Measurements from ENCODE around the gene ADPRHL1. TPM values are rescaled to one million over a fixed set of nuclear protein-coding genes. Genes with fewer than 3 reads are reported as not detected.
"Not testable (repeated sequence)": the region's sequence is repeated elsewhere in the genome, so short reads cannot be mapped to it uniquely, and the experiment has no call there.

Gene ADPRHL1
- total RNA-seq, 1 donor from 2014 or later: 0.22 TPM

GRCh38 chr13:113393226-113393562 lies 60.1 kb downstream of the ADPRHL1 start:
- no peaks in the 10 kb centered on the region for H3K36me3 Mint-ChIP-seq
- H3K27ac Mint-ChIP-seq: peak overlapping the region; percentile 87
- peaks cover 12% of the 10 kb centered on the region for H3K27me3 Mint-ChIP-seq (ENCODE audit: insufficient read depth, low read depth)
- DNase-seq (ENCODE audit: low spot score): no peak
- H3K4me3 Mint-ChIP-seq: peak overlapping the region; percentile 90
- TF ChIP-seq EZH2phosphoT487 (IDR thresholded peaks at IDR 0.05): no peak
- TF ChIP-seq EZH2 (IDR thresholded peaks at IDR 0.05): no peak
- TF ChIP-seq CTCF (IDR thresholded peaks at IDR 0.05): no peak
- Histone ChIP-seq H3K27me3 (no peaks in the 10 kb centered on the region), H3K36me3 (no peaks in the 10 kb centered on the region), H2AFZ (replicated peaks) (peak overlapping the region; percentile 69), H4K20me1 (ENCODE audit: low read depth) (no peaks in the 10 kb centered on the region), H3K4me2 (peak overlapping the region; percentile 83), H3K9ac (no peak overlapping the region), H3F3A (ENCODE audit: low read depth) (peaks cover 13% of the 10 kb centered on the region), H3K4me1 (peaks cover 5% of the 10 kb centered on the region), H3K4me3 (peak overlapping the region; percentile 53), H3K79me2 (ENCODE audit: low read depth) (peaks cover 3% of the 10 kb centered on the region), H3K9me3 (ENCODE audit: low read depth) (peaks cover 10% of the 10 kb centered on the region), H3K27ac (no peak overlapping the region)
- H3K4me1 Mint-ChIP-seq: peaks cover 11% of the 10 kb centered on the region
- H3K9me3 Mint-ChIP-seq: peaks cover 15% of the 10 kb centered on the region

GRCh38 chr13:113390874-113391497 lies 62.3 kb downstream of the ADPRHL1 start:
- Histone ChIP-seq H4K20me1 (ENCODE audit: low read depth) (no peaks in the 10 kb centered on the region), H3K4me3 (no peak overlapping the region), H3K9ac (no peak overlapping the region), H3K27me3 (no peaks in the 10 kb centered on the region), H3K9me3 (ENCODE audit: low read depth) (peaks cover 29% of the 10 kb centered on the region), H3K79me2 (ENCODE audit: low read depth) (peaks cover 3% of the 10 kb centered on the region), H3K27ac (no peak overlapping the region), H3F3A (ENCODE audit: low read depth) (peaks cover 6% of the 10 kb centered on the region), H3K36me3 (no peaks in the 10 kb centered on the region), H3K4me2 (no peak overlapping the region), H2AFZ (replicated peaks) (no peak overlapping the region), H3K4me1 (no peaks in the 10 kb centered on the region)
- Mint-ChIP-seq H3K27me3 (ENCODE audit: insufficient read depth, low read depth) (peaks cover 12% of the 10 kb centered on the region), H3K9me3 (peaks cover 34% of the 10 kb centered on the region), H3K4me3 (no peak overlapping the region), H3K27ac (no peak overlapping the region), H3K36me3 (no peaks in the 10 kb centered on the region), H3K4me1 (peaks cover 5% of the 10 kb centered on the region)
- no peak for DNase-seq (ENCODE audit: low spot score)
- TF ChIP-seq EZH2phosphoT487 (IDR thresholded peaks at IDR 0.05) (no peak), CTCF (IDR thresholded peaks at IDR 0.05) (peak; percentile 29), EZH2 (IDR thresholded peaks at IDR 0.05) (no peak)

- not testable (repeated sequence) for DNase-seq (ENCODE audit: low spot score); H3K36me3 Mint-ChIP-seq
- peaks cover 46% of the 10 kb centered on the region for H3K9me3 Mint-ChIP-seq
Observed at GRCh38 chr13:113389586-113389985, 63.7 kb downstream of the ADPRHL1 start.

GRCh38 chr13:113387396-113387795 lies 65.9 kb downstream of the ADPRHL1 start:
- H3K9me3 Mint-ChIP-seq: peaks cover 66% of the 10 kb centered on the region
- H3K36me3 Mint-ChIP-seq: no peaks in the 10 kb centered on the region
- peaks cover 51% of the 10 kb centered on the region for H3K9me3 ChIP-seq (ENCODE audit: low read depth)
- no peaks in the 10 kb centered on the region for H3K27me3 ChIP-seq
- H3K79me2 ChIP-seq (ENCODE audit: low read depth): no peaks in the 10 kb centered on the region
- H3K4me1 ChIP-seq: no peaks in the 10 kb centered on the region
- H3K27ac Mint-ChIP-seq: no peak overlapping the region
- no peak overlapping the region for H3K27ac ChIP-seq
- no peak for DNase-seq (ENCODE audit: low spot score)
- peaks cover 6% of the 10 kb centered on the region for H3F3A ChIP-seq (ENCODE audit: low read depth)
- no peak overlapping the region for H3K4me3 Mint-ChIP-seq
- peaks cover 20% of the 10 kb centered on the region for H3K27me3 Mint-ChIP-seq (ENCODE audit: insufficient read depth, low read depth)
- no peaks in the 10 kb centered on the region for H3K4me1 Mint-ChIP-seq
- TF ChIP-seq EZH2phosphoT487 (IDR thresholded peaks at IDR 0.05): no peak
- no peak for TF ChIP-seq CTCF (IDR thresholded peaks at IDR 0.05)
- TF ChIP-seq EZH2 (IDR thresholded peaks at IDR 0.05): no peak
- H3K4me3 ChIP-seq: no peak overlapping the region
- no peaks in the 10 kb centered on the region for H3K36me3 ChIP-seq
- no peak overlapping the region for H3K9ac ChIP-seq
- no peak overlapping the region for H3K4me2 ChIP-seq
- no peaks in the 10 kb centered on the region for H4K20me1 ChIP-seq (ENCODE audit: low read depth)
- H2AFZ ChIP-seq (replicated peaks): no peak overlapping the region

More at GRCh38 chr13:113389586-113389985, 63.7 kb downstream of the ADPRHL1 start:
- H3F3A ChIP-seq (ENCODE audit: low read depth); H3K27ac ChIP-seq; H3K4me3 ChIP-seq; H3K4me2 ChIP-seq; H3K4me1 ChIP-seq; H3K36me3 ChIP-seq; H3K9ac ChIP-seq; H2AFZ ChIP-seq (replicated peaks); H3K4me1 Mint-ChIP-seq; H3K4me3 Mint-ChIP-seq; H3K27me3 ChIP-seq; H3K79me2 ChIP-seq (ENCODE audit: low read depth); H4K20me1 ChIP-seq (ENCODE audit: low read depth); H3K27ac Mint-ChIP-seq: not testable (repeated sequence)
- H3K9me3 ChIP-seq (ENCODE audit: low read depth): peaks cover 37% of the 10 kb centered on the region
- peaks cover 20% of the 10 kb centered on the region for H3K27me3 Mint-ChIP-seq (ENCODE audit: insufficient read depth, low read depth)
